ENCODE results near the gene PRLR.

PRLR gene

GRCh38 chr5:35009657-35010056, 220.6 kb downstream of the PRLR start:
- no peaks in the 10 kb centered on the region for H3K36me3 ChIP-seq (ENCODE audit: control insufficient read depth, insufficient read depth, low read length)
- no peaks in the 10 kb centered on the region for H3K9me3 ChIP-seq (ENCODE audit: control insufficient read depth, low read length)
- no peak overlapping the region for H3K27ac ChIP-seq (ENCODE audit: insufficient read depth, low read length, poor library complexity, severe bottlenecking)
- H3K27me3 ChIP-seq (replicated peaks; ENCODE audit: control insufficient read depth, insufficient read depth, low read length, poor library complexity, severe bottlenecking), result no peaks in the 10 kb centered on the region
- DNase-seq, result no peak
- no peak overlapping the region for H3K4me3 ChIP-seq (ENCODE audit: insufficient read depth, low read depth, low read length, poor library complexity, severe bottlenecking)
- no peaks in the 10 kb centered on the region for H3K4me1 ChIP-seq (ENCODE audit: control insufficient read depth, insufficient read depth, low read length, poor library complexity, severe bottlenecking)

GRCh38 chr5:35009019-35009418, 221.3 kb downstream of the PRLR start:
- Histone ChIP-seq H3K4me1 (ENCODE audit: control insufficient read depth, insufficient read depth, low read length, poor library complexity, severe bottlenecking) (no peaks in the 10 kb centered on the region), H3K4me3 (ENCODE audit: insufficient read depth, low read depth, low read length, poor library complexity, severe bottlenecking) (no peak overlapping the region), H3K36me3 (ENCODE audit: control insufficient read depth, insufficient read depth, low read length) (no peaks in the 10 kb centered on the region), H3K27me3 (replicated peaks; ENCODE audit: control insufficient read depth, insufficient read depth, low read length, poor library complexity, severe bottlenecking) (no peaks in the 10 kb centered on the region), H3K9me3 (ENCODE audit: control insufficient read depth, low read length) (no peaks in the 10 kb centered on the region), H3K27ac (ENCODE audit: insufficient read depth, low read length, poor library complexity, severe bottlenecking) (no peak overlapping the region)
- DNase-seq, result no peak

DNA sequence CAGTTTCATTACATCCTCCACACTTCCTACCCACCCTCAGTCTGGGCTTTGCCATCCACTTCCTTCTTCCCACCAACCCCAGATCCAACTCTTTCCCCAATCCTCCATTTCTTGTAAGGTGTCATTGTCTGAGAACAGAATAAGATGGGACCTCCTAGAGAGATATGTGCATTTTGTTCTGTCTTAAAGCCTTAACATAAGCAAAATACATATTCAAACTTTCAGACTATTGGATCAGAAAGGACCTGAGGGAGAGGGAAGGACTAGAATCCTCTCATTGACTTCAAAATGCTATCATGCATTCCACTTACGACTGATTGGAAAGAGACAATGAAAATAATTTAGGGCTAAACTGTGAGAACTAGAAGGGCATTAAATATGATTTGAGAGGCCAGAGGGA, 225.5 kb downstream of the PRLR start:
- no peak for DNase-seq
- Histone ChIP-seq H3K9me3 (ENCODE audit: control insufficient read depth, low read length) (no peaks in the 10 kb centered on the region), H3K4me1 (ENCODE audit: control insufficient read depth, insufficient read depth, low read length, poor library complexity, severe bottlenecking) (no peaks in the 10 kb centered on the region), H3K4me3 (ENCODE audit: insufficient read depth, low read depth, low read length, poor library complexity, severe bottlenecking) (no peak overlapping the region), H3K27me3 (replicated peaks; ENCODE audit: control insufficient read depth, insufficient read depth, low read length, poor library complexity, severe bottlenecking) (no peaks in the 10 kb centered on the region), H3K27ac (ENCODE audit: insufficient read depth, low read length, poor library complexity, severe bottlenecking) (no peak overlapping the region), H3K36me3 (ENCODE audit: control insufficient read depth, insufficient read depth, low read length) (no peaks in the 10 kb centered on the region)

GRCh38 chr5:35004200-35004599, 226.1 kb downstream of the PRLR start:
- DNase-seq, result no peak
- Histone ChIP-seq H3K36me3 (ENCODE audit: control insufficient read depth, insufficient read depth, low read length) (no peaks in the 10 kb centered on the region), H3K4me1 (ENCODE audit: control insufficient read depth, insufficient read depth, low read length, poor library complexity, severe bottlenecking) (no peaks in the 10 kb centered on the region), H3K27ac (ENCODE audit: insufficient read depth, low read length, poor library complexity, severe bottlenecking) (no peak overlapping the region), H3K4me3 (ENCODE audit: insufficient read depth, low read depth, low read length, poor library complexity, severe bottlenecking) (no peak overlapping the region), H3K9me3 (ENCODE audit: control insufficient read depth, low read length) (no peaks in the 10 kb centered on the region), H3K27me3 (replicated peaks; ENCODE audit: control insufficient read depth, insufficient read depth, low read length, poor library complexity, severe bottlenecking) (no peaks in the 10 kb centered on the region)

DNA sequence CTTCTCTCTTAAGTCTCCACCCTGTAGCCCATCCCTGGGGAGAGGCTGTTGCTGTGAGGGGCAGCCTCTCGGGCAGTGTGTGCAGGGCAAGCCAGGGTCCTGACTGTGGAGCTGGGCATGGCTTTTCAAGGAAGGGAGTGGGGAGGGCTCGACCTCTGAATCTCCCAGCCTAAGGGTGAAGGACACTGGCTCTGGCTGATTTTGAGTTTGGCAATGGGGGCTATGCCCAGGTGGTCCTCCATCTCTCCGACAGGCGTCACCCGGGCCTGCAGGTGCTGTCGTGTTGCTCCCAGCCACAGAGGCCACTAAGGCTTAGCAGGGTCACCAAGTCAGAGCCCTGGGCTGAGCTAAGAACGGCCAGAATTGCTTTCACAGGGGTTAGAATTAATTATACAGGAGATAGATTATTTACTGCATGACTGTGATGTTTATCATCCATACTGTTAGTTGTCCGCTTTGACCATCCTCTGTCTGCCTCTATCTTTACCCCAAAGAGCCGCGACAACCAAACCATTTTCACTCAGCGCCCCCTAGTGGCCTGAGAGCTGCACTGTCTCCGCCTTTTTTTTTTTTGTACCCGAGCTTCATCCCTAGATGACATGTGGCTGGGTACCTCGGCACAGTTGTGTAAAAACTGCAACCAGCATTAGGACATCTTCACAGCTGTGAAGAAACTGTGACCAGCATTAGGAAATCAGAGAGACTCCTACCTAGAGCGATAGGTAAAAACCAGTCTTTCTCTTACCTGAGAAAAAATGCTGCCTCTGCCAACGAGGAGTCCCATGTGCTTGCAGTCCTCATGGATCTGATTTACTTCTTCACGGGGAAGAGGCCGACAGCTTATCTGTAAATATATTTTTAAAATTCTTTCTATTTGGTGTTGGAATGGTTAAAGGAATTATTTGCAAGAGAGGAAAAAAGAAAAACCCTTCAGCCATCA, 227.0 kb downstream of the PRLR start:
- Histone ChIP-seq H3K9me3 (ENCODE audit: control insufficient read depth, low read length) (no peaks in the 10 kb centered on the region), H3K27me3 (replicated peaks; ENCODE audit: control insufficient read depth, insufficient read depth, low read length, poor library complexity, severe bottlenecking) (no peaks in the 10 kb centered on the region), H3K4me3 (ENCODE audit: insufficient read depth, low read depth, low read length, poor library complexity, severe bottlenecking) (no peak overlapping the region), H3K36me3 (ENCODE audit: control insufficient read depth, insufficient read depth, low read length) (no peaks in the 10 kb centered on the region), H3K4me1 (ENCODE audit: control insufficient read depth, insufficient read depth, low read length, poor library complexity, severe bottlenecking) (no peaks in the 10 kb centered on the region), H3K27ac (ENCODE audit: insufficient read depth, low read length, poor library complexity, severe bottlenecking) (no peak overlapping the region)
- peak in 2 of 3 donors; percentile 4 to 14 for DNase-seq

GRCh38 chr5:35002459-35002858, 227.8 kb downstream of the PRLR start:
- no peak for DNase-seq
- Histone ChIP-seq H3K4me3 (ENCODE audit: insufficient read depth, low read depth, low read length, poor library complexity, severe bottlenecking) (no peak overlapping the region), H3K27me3 (replicated peaks; ENCODE audit: control insufficient read depth, insufficient read depth, low read length, poor library complexity, severe bottlenecking) (no peaks in the 10 kb centered on the region), H3K4me1 (ENCODE audit: control insufficient read depth, insufficient read depth, low read length, poor library complexity, severe bottlenecking) (no peaks in the 10 kb centered on the region), H3K9me3 (ENCODE audit: control insufficient read depth, low read length) (no peaks in the 10 kb centered on the region), H3K36me3 (ENCODE audit: control insufficient read depth, insufficient read depth, low read length) (no peaks in the 10 kb centered on the region), H3K27ac (ENCODE audit: insufficient read depth, low read length, poor library complexity, severe bottlenecking) (no peak overlapping the region)

DNA sequence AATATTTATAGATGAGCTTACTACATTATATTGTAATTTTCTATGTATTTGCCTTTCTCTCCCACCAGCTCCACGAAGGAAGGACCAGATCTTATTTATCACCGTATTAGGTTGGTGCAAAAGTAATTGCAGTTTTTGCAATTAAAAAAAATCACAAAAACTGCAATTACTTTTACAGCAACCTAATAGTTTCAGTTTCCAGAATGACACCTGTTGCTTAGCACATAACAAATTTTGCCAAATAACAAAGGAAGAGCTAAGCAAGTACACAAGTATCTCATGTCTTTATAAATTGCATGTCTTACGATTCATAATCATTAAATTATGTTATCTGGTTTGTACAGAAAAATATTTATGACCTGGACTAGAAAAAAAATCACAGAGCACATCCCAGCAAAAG, 228.4 kb downstream of the PRLR start:
- Histone ChIP-seq H3K27me3 (replicated peaks; ENCODE audit: control insufficient read depth, insufficient read depth, low read length, poor library complexity, severe bottlenecking) (no peaks in the 10 kb centered on the region), H3K27ac (ENCODE audit: insufficient read depth, low read length, poor library complexity, severe bottlenecking) (no peak overlapping the region), H3K9me3 (ENCODE audit: control insufficient read depth, low read length) (no peaks in the 10 kb centered on the region), H3K4me1 (ENCODE audit: control insufficient read depth, insufficient read depth, low read length, poor library complexity, severe bottlenecking) (no peaks in the 10 kb centered on the region), H3K36me3 (ENCODE audit: control insufficient read depth, insufficient read depth, low read length) (no peaks in the 10 kb centered on the region), H3K4me3 (ENCODE audit: insufficient read depth, low read depth, low read length, poor library complexity, severe bottlenecking) (no peak overlapping the region)
- no peak for DNase-seq

Data from effector memory CD4-positive, alpha-beta T cell (primary cell).